Tibial artery (tissue), 4 donors: ENCODE data around the gene KCNK3.

Experiments used
- DNase-seq, 2 donors: peaks; one replicate each; pipeline ENCODE4 v3.0.0-alpha.2; 2019
- H3K27ac ChIP-seq, 2 donors: fragments of 200-600 bp; sonication (generic) in 1 of 2; 1 replicate in 1 of 2; 2 replicates in 1 of 2; pipeline ENCODE4 v1.5.1; 2018 to 2019; ENCODE audit warnings: mild to moderate bottlenecking in 1 of 2
- H3K27me3 ChIP-seq, 2 donors: fragments of 200-600 bp; sonication (generic) in 1 of 2; one replicate each; pipeline versions ENCODE4 v1.5.1 to v1.6.0; 2016 to 2019
- H3K36me3 ChIP-seq, 3 donors: fragments of 200-600 bp; sonication (generic) in 2 of 3; one replicate each; pipeline ENCODE4 v1.5.1; 2016 to 2019; ENCODE audit warnings: mild to moderate bottlenecking in 2 of 3
- H3K4me1 ChIP-seq, 4 donors: fragments of 200-600 bp; sonication (generic) in 2 of 4; 1 replicate in 3 of 4; 2 replicates in 1 of 4; pipeline ENCODE4 v1.5.1; 2016 to 2019
- H3K4me3 ChIP-seq, 2 donors: fragments of 200-600 bp; sonication (generic) in 1 of 2; 1 replicate in 1 of 2; 2 replicates in 1 of 2; pipeline ENCODE4 v1.5.1; 2018 to 2019; ENCODE audit warnings: mild to moderate bottlenecking in 2 of 2
- H3K9me3 ChIP-seq, 3 donors: fragments of 200-600 bp; sonication (generic) in 1 of 3; one replicate each; pipeline ENCODE4 v1.5.1; 2016 to 2019
- intact Hi-C: fragments of 100-400 bp; cut with DNase I; formaldehyde crosslinking; loops from one replicate; pipeline ENCODE4 v1.15.0; 2023; ENCODE audit warnings: low total_unique reads
- TF ChIP-seq, protein P1 (sequence below), 2 experiments: fragments of 200-600 bp in 1 of 2; fragments of 450-650 bp in 1 of 2; IDR thresholded peaks; one replicate each; pipeline ENCODE4 v1.5.1; 2017 to 2019; ENCODE audit warnings: antibody characterized with exemption in 2 of 2, mild to moderate bottlenecking in 1 of 2, moderate library complexity in 1 of 2

Gene KCNK3

DNA sequence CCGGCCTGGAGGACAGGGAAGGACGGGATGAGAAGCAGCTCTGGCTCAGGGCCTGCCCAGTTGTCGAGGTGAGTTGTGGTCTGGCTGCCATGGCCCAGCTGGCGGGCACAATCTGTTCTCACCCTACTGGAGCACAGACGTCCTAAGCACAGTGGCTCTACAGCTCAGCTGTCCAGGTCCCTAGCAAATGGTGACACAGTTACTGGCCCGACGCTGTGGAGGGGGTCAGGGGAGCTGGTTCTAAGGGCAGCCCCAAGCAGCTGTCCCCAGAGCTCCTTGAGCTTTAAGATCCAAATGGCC is 32.9 kb downstream of the KCNK3 start:
- H3K4me1 ChIP-seq: peaks cover 0 to 51% (median 43%) of the 10 kb centered on the region in 4 donors
- H3K27ac ChIP-seq: peak overlapping the region; percentile 83 to 88
- no peaks in the 10 kb centered on the region for H3K9me3 ChIP-seq
- H3K27me3 ChIP-seq: no peaks in the 10 kb centered on the region
- H3K4me3 ChIP-seq: no peak overlapping the region
- DNase-seq: no peak
- intact Hi-C loops: loop anchor here (2.0 kb wide), 1 partner anchor 35 kb away; no protein-coding TSS in a partner anchor
- TF ChIP-seq, protein P1, sequence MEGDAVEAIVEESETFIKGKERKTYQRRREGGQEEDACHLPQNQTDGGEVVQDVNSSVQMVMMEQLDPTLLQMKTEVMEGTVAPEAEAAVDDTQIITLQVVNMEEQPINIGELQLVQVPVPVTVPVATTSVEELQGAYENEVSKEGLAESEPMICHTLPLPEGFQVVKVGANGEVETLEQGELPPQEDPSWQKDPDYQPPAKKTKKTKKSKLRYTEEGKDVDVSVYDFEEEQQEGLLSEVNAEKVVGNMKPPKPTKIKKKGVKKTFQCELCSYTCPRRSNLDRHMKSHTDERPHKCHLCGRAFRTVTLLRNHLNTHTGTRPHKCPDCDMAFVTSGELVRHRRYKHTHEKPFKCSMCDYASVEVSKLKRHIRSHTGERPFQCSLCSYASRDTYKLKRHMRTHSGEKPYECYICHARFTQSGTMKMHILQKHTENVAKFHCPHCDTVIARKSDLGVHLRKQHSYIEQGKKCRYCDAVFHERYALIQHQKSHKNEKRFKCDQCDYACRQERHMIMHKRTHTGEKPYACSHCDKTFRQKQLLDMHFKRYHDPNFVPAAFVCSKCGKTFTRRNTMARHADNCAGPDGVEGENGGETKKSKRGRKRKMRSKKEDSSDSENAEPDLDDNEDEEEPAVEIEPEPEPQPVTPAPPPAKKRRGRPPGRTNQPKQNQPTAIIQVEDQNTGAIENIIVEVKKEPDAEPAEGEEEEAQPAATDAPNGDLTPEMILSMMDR (IDR thresholded peaks at IDR 0.05): no peak
- no peaks in the 10 kb centered on the region for H3K36me3 ChIP-seq

DNA sequence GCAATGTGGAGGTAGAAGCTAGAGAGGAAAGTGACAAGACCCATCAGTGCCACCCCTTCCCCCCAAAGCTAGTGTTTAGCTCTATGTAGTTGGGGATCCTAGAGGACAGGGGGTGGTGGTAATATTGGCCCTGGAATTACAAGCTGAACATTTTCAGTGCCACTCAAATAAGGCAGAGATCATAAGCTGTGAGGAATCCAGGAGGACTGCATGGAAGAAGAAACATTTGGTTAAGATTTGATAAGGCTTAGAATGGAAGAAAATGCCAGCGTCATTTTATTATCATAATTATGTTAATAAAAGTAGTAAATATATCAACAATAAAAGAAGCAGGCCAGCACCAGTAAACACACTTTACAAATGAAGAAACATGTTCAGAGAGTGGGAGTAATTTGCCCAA is 33.7 kb downstream of the KCNK3 start:
- TF ChIP-seq, protein P1 (IDR thresholded peaks at IDR 0.05): no peak
- no peak overlapping the region for H3K27ac ChIP-seq
- no peak overlapping the region for H3K4me3 ChIP-seq
- peaks cover 0 to 44% (median 36%) of the 10 kb centered on the region in 4 donors for H3K4me1 ChIP-seq
- DNase-seq: no peak
- no peaks in the 10 kb centered on the region for H3K36me3 ChIP-seq
- H3K27me3 ChIP-seq: no peaks in the 10 kb centered on the region
- H3K9me3 ChIP-seq: no peaks in the 10 kb centered on the region
- intact Hi-C loops: no loop called here

DNA sequence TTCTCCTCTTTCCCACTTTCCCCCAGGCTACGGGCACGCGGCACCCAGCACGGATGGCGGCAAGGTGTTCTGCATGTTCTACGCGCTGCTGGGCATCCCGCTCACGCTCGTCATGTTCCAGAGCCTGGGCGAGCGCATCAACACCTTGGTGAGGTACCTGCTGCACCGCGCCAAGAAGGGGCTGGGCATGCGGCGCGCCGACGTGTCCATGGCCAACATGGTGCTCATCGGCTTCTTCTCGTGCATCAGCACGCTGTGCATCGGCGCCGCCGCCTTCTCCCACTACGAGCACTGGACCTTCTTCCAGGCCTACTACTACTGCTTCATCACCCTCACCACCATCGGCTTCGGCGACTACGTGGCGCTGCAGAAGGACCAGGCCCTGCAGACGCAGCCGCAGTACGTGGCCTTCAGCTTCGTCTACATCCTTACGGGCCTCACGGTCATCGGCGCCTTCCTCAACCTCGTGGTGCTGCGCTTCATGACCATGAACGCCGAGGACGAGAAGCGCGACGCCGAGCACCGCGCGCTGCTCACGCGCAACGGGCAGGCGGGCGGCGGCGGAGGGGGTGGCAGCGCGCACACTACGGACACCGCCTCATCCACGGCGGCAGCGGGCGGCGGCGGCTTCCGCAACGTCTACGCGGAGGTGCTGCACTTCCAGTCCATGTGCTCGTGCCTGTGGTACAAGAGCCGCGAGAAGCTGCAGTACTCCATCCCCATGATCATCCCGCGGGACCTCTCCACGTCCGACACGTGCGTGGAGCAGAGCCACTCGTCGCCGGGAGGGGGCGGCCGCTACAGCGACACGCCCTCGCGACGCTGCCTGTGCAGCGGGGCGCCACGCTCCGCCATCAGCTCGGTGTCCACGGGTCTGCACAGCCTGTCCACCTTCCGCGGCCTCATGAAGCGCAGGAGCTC is 35.4 kb downstream of the KCNK3 start:
- Histone ChIP-seq H3K4me3 (no peak overlapping the region), H3K27ac (no peak overlapping the region), H3K9me3 (no peaks in the 10 kb centered on the region), H3K27me3 (no peaks in the 10 kb centered on the region), H3K4me1 (peaks cover 0 to 30% (median 24%) of the 10 kb centered on the region in 4 donors), H3K36me3 (no peaks in the 10 kb centered on the region)
- TF ChIP-seq, protein P1 (IDR thresholded peaks at IDR 0.05): no peak
- DNase-seq: no peak
- intact Hi-C loops: no loop called here

DNA sequence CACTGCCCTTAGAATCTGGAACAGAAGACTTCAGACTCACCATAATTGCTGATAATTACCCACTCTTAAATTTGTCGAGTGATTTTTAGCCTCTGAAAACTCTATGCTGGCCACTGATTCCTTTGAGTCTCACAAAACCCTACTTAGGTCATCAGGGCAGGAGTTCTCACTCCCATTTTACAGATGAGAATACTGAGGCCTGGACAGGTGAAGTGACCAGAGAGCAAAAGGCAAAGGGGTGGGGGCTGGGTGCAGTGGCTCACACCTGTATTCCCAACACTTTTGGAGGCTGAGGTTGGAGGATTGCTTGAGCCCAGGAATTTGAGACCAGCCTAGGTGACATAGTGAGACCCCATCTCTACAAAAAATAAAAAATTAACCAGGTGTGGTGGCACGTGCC is 36.8 kb downstream of the KCNK3 start:
- intact Hi-C loops: no loop called here
- TF ChIP-seq, protein P1 (IDR thresholded peaks at IDR 0.05): no peak
- no peaks in the 10 kb centered on the region for H3K36me3 ChIP-seq

DNA sequence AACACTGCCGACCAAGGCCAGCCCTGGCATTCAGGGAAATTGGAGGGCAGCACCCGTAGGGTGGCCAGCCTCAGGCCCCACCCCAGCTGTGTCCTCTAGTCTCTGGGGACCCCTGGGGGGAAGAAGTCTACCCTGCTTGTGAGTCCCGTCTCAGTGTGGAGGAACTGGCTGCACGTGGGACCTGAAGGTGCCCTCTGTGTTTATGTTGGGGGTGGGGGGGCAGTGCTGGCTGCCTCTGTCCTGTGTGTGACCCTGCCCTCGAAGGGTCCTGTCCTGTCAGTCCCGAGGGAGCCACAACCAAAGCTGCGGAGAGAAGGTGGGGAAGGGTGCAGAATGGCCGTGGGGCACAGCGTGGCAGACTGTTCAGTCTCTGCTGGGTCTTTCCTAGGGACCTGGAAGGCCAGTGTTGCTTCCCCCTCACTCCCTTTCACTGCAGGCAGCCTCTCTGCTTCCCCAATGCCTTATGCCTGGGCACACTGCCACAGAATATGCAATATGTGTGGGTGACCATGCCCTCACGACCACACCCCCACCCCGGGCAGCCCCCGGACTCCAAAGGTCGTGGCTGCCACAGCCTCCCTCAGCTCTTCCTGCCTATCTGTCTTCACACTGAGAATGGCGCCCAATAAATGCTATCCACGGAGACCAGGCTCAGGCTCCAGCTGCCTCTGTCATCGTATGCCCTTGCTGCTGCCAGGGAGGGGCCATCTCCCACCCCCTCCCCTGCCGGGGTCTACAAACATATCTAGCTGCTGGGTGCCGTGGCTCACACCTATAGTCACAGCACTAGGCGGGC is 38.2 kb downstream of the KCNK3 start:
- H3K9me3 ChIP-seq: no peaks in the 10 kb centered on the region
- intact Hi-C loops: no loop called here
- peaks cover 0 to 1% (median 0%) of the 10 kb centered on the region in 4 donors for H3K4me1 ChIP-seq
- TF ChIP-seq, protein P1 (IDR thresholded peaks at IDR 0.05): no peak
- H3K36me3 ChIP-seq: no peaks in the 10 kb centered on the region
- no peak overlapping the region for H3K27ac ChIP-seq
- no peak overlapping the region for H3K4me3 ChIP-seq
- DNase-seq: no peak
- no peaks in the 10 kb centered on the region for H3K27me3 ChIP-seq

More for the DNA sequence above, 36.8 kb downstream of the KCNK3 start:
- Histone ChIP-seq H3K4me1 (peaks cover 0 to 16% (median 10%) of the 10 kb centered on the region in 4 donors), H3K27me3 (no peaks in the 10 kb centered on the region), H3K27ac (no peak overlapping the region), H3K9me3 (no peaks in the 10 kb centered on the region), H3K4me3 (no peak overlapping the region)
- no peak for DNase-seq
